SKM-1 (cell line): ENCODE results near the gene NEK5.
"Not testable (repeated sequence)": the region's sequence is repeated elsewhere in the genome, so short reads cannot be mapped to it uniquely, and the experiment has no call there.

Source experiments
- DNase-seq: peaks from one replicate; lab custom pipeline; 2025; ENCODE audit not compliant: unreplicated experiment; lab: John Stamatoyannopoulos, UW

NEK5 gene

DNA sequence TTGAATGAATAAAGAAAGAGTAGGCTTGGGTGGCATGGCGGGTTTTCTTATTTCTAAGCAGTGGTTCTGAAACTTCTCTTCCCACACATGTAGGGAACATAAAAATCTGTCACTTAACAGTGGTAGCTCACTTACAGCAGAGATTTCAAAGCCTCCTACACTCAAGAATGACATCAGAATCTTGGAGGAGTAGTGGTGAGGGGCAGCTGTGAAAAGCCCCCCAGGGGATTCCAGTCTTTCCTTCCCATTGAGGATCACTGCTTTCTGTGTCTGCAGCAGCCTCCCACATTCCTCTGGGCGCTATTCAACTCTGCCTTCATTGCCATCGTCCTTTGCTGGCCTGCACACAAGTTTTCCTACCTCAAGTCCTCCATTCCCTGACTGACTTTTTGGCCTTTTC lies 8.6 kb upstream of the NEK5 start:
- DNase-seq: no peak

DNA sequence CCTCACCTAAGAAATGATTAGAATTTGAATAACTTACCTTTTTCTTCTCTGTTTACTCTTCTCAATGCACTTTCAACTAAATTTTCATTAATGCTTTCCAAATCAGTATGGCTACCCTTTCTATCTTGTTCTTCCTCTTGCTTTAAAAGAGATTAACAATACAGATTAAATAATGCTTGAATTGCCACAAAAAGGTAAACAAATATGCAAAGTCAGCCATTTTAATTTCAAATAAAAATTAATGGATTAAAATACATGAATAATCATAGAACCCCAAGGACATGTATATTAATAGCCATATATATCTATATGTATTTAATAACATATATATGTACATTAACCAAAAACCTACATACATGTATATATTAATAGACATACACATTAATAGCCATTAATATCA lies 7.9 kb upstream of the NEK5 start:
- no peak for DNase-seq

DNA sequence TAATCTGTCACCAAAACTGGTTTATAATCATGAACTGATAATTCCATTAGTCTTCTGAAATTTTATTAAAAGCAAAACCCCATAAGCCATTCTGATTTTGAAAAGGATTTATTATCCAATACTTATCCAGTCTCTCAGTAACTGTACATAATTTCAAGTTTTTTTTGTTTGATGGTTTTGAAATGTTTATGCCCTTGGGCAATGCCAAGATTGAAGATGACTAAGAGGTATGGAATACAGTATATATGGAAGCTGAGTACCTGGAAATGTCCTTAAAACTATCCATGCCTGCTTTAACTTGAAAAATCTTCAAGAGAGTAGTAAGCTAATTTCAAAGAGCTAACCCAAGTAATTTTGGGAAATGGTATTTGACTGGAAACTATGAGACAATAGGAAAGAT lies 1.8 kb upstream of the NEK5 start:
- DNase-seq: no peak

DNA sequence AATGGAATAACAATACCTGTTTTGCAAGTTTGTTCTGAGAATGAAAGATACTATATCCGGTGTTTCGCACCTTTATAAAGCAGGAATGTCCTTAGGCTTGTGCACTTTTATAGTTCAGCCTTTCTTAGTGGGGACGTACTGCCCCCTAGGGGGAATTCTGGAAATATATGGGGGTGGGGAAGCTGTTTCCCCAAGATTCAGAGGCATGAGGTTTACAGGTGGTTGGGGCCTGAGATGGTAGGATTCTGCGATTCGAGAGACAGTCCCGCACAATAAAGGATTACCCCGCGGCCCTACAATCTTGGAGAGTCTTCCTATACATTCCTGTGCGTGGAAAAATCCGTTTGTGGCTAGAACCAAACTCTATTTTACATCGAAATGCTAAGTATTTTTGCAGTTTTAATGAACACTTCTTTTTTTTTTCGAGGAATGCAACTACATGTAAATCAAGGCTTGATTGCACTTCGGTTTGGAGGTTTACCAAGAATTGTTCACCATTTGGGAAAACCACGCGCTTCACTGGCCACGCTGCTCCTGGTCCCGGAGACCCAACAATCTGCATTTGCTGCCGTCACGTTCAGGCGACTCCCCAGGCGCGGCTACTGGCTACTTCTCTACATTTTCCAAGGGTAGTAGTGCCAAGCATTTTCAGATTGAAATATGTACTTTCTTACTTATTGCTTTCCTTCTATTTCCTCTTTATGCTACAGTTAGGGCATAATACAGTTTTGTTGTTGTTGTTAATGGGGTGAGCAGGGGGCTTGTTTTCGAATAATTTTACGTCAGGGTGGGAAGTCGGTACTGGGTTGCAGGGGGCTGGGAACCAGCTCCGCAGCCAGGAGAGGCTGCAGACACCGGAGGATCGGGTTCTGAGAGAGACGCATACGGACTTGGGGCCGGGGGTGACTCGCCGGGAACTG lies 830 bp downstream of the NEK5 start:
- DNase-seq: peak; percentile 33

DNA sequence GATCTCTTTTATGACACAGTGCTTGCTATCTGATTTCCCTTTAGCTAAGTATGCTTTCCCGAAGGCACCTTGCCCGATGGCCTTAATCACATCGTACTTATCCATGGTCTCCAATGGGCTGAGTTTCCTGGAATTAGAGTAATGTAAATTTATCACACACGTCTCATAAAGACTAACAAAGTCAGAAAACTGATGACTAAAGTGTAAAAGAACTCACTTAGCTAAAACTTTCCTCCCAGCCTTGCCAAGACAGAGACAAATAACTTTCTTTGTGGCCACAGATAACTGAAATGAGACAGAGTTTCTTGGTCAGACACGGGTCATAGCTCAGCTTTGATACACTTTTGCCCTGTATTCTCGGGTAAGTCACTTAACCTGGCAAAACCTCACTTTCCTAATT lies 1.5 kb downstream of the NEK5 start:
- no peak for DNase-seq

DNA sequence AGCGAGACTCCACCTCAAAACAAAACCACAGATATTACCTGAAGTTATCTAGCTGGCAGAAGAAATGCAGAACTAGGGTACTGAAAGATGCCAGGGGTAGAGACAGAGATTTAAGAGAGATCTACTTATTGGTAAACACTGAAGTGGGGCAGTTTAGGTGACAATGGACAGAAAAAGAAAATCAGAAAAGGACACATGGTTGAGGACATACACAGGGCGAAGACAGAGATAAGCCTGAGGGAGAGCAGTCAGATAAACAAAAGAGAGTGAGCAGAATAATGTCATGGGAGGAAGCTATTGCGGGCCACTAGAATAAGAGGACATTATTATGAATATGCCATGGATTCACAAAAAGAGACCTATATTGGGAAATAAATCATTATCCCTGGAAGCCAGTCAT lies 3.3 kb downstream of the NEK5 start:
- no peak for DNase-seq

DNA sequence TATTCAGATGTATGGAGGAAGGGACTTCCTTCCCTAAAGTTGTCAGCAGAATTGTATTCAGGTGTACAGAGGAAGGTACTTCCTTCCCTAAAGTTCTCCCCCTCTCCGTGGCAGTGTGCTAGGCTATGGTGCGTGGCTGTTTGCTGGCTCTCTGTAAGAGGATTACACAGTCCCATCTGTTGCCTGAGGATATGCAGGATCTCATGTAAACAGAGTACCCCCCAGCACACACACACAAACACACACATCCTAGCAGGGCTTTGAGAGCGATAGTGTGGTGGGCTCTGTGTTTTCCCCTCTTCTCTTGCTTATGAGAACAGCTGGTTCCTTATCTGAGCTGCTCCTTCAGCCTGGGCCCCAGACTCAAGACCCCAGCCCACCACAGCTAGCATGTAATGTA lies 10.3 kb downstream of the NEK5 start:
- DNase-seq: no peak

DNA sequence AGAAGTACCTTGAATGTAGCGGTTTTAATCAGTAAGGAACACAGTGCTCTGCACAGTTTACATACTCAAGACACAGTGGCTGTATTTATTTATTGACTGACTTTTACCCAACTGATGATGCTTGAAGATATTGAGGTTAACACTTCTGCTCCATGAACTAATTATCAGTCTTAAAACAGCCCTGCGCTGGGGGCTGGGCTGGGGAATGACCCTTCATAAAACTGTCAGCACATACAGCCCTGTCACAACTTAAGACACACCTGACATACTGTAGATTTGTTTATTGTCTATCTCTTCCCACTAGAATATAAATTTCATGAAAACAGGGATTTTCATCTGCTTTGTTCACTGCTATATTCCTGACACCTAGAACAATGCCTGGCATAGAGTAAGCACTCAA lies 10.8 kb downstream of the NEK5 start:
- no peak for DNase-seq

DNA sequence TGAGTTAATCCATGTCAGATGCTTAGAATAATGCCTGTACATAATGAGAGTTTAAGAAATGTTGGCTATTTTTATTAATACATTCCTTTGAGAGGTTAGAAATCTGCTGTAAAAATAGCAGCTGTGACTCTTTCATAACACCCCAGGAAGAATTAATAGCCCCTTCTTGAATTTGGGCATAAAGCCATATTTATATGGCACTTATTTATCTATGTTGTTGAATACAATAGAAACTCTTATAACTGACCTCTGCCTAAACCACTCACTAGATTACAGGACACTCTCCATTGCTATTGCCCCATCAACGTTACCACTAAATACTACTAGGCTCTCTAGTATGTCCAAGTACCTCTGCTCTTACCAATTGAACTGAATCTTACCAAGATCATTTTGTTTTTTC lies 16.3 kb downstream of the NEK5 start:
- no peak for DNase-seq

DNA sequence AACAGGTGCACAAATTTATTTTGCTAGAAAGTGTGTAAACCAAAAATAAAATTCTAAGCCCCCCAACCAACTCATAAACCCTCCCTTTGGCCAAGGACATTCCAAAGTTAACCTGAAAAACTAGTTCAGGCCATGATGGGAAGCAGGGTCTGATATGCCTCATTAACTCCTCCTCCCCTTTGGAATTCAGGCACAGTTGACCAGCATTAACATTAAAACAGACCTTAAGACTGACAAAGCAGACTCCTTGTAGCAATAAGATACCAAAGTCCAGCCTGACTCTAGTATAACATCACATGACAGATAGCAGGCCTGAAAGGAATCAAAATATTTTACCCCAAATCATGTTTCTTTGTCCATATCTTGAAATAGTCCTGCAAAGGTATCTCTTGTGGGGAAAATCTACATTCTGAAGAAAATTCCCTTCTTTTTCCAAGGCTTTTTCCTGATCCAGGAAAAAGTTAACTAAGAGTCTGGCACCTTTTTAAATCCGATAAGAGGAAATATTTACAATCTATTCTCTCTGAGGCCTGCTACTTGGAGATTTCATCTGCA lies 19.7 kb downstream of the NEK5 start:
- no peak for DNase-seq

DNA sequence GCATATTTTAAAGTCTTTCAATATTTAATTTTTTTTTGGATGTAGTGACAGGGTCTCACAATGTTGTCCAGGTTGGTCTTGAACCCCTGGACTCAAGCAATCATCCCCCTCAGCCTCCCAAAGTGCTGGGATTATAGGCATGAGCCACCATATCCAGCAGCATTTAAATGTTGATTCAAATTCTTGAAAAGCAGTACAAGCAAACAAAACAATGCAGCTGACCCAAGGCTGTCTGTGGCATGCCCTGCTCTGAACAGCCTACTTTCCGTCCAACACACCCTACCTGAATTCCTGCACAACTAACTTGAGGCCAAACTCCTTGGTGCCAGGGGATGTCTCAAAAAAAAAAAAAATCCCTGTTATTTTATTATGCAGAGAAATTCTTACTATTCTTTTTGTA lies 23.0 kb downstream of the NEK5 start:
- no peak for DNase-seq

DNA sequence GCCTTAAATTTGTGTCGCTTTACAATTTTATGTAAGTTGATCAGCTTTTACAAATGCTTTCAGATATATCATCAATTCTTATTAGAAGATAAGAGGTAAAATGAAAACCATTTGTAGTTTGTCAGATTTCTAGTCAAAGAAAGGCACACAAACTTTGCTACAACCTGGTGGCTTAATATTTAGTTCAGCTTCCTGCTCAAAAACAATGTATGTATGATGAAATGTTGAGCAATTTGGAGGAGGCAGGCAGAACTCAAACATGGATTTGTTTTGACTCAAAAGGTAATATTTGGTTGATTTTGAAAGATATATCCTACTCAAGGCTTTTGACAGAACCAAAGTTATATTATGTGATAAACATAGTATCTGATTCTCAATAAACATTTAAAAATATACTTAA lies 24.2 kb downstream of the NEK5 start:
- no peak for DNase-seq

DNA sequence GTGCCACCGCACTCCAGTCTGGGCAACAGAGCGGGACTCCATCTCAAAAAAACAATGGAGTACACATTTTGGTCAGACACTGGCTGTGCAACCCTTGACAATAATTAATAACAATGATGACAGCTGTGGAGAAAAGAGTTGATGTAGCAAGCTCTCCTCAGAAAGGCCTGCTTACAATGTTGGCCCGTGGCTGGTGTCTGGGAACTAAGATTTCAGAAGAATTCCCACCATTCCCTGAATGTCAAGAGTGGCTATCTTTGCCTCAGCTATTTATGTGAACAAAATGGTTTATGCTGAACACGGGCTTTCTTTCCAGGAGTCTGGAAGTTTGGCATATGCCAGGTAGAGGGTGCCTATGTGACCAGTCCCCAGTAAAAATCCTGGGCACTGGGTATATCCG lies 25.5 kb downstream of the NEK5 start:
- no peak for DNase-seq

DNA sequence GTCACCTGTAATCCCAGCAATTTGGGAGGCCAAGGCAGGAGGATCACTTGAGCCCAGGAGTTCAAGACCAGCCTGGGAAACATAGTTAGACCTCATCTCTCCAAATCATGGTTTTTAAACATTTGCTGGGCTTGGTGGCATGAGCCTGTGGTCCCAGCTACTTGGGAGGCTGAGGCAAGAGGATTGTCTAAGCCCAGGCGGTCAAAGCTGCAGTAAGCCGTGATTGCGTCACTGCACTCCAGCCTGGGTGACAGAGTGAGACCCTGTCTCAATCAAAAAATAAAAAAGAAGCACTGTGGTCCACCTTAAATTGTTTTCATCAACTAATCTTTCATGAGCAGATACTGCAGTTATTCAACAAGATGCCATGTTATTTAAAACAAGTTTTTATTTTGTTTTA lies 26.4 kb downstream of the NEK5 start:
- DNase-seq: not testable (repeated sequence)

DNA sequence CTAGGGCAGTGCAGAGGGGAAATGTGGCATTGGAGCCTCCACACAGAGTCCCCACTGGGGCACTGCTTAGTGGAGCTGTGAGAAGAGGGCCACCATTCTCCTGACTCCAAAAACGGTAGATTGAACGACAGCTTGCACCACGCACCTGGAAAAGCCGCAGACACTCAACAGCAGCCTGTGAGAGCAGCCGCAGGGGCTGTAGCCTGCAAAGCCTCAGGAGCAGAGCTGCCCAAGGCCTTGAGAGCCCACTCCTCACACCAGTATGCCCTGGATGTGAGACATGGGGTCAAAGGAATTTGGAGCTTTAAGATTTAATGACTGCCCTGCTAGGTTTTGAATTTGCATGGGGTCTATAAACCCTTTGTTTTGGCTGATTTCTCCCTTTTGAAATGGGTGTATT lies 31.7 kb downstream of the NEK5 start:
- no peak for DNase-seq

DNA sequence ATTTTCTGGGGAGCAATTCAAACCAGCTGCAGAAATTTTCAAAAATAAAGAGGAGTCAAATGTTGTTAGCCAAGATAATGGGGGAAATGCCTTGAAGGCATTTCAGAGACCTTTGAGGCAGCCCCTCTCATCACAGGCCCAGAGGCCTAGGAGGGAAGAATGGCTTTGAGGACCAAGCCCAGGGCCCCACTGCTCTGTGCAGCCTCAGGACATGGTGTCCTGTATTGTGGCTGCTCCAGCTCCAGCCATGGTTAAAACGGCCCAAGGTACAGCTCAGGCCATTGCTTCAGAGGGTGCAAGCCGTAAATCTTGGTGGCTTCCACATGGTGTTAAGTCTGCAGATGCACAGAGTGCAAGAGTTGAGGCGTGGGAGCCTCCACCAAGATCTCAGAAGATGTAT lies 32.1 kb downstream of the NEK5 start:
- no peak for DNase-seq

DNA sequence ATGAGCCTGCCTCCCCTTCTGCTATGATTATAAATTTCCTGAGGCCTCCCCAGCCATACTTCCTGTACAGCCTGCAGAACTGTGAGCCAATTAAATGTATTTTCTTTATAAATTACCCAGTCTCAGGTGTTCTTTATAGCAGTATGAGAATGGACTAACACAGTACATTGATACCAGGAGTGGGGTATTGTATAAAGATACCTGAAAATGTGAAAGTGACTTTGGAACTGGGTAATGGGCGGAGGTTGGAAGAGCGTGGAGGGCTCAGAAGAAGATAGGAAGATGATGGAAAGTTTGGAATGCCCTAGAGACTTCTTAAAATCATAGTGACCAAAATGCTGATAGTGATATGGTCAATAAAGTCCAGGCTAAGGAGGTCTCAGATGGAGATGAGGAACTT lies 32.8 kb downstream of the NEK5 start:
- no peak for DNase-seq

DNA sequence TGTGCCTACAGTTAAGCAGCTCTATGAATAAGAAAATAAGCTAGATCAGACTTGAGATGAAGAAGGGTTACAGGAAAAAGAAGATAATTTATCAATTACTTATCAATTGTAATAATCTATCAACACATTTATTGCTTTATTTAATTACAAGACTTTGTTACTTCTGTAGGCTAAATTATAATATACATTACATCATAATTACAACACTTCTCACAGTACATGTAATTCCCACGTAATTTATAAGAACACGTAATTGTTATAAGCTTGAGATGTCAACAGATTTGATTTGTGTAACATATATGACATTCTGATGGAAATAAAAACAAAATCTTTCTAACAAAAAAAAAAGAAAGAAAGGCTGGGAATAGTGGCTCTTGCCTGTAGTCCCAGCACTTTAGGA lies 36.8 kb downstream of the NEK5 start:
- no peak for DNase-seq

DNA sequence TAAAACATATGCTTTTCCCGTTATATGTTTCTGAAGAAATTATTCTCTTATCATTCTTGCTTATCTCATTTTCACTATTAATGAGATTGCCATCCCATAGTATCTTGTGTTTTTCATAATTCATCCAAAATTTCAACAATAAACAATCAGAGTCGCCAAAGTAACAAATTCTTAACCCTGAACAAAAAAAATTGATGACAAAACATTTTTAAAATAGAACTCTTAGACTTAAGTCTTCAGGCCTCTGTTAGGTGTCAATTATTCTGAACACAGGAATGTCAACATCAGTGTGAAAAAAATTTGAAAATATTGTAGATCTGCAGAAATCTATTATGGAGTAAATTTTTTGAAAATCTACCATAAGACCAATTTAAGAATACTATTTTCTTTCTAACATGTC lies 37.4 kb downstream of the NEK5 start:
- DNase-seq: no peak

DNA sequence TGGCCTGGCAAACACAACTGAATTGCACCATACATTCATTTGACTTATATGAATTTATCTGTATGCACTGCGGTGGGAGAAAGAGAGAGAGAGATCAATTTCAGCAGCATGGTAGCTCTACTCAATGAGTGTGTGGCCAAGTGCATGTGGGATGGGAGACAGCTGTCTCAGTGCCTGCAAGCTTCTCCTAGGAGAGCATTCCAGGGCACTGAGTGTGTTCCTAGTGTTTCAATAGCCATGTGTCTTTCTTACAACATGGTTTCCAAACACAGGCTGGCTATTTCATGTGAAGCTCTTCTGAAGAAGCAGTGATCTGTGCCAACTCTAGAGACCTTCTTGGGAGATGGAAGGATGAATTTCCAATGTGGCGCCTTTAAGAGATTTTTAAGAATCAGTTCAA lies 43.5 kb downstream of the NEK5 start:
- no peak for DNase-seq

DNA sequence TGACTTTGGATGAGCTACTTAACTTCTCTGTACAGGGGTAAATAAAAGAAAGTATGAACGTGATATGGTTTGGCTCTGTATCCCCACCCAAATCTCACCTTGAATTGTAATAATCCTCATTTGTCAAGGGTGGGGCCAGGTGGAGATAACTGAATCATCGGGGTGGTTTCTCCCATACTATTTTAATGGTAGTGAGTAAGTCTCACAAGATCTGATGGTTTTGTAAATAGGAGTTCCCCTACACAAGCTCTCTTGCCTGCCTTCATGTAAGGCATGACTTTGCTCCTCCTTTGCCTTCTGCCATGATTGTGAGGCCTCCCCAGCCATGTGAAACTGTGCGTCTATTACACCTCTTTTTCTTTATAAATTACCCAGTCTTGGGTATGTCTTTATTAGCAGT lies 43.9 kb downstream of the NEK5 start:
- DNase-seq: not testable (repeated sequence)

DNA sequence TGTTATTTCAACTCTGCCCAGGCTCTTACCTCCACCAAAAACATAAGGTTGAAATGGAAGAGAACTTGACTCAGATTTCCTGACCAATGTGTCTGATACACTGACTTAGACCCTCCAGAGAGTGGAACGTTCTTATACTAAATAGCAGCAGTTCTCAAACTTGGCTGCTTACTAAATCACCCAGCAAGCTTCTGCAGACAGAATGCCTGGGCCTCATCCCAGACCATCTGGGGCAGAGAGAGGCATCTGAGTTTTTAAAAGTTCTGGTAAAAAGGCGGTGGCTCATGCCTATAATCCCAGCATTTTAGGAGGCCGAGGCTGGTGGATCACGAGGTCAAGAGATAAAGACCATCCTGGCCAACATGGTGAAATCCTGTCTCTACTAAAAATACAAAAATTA lies 46.3 kb downstream of the NEK5 start:
- no peak for DNase-seq

DNA sequence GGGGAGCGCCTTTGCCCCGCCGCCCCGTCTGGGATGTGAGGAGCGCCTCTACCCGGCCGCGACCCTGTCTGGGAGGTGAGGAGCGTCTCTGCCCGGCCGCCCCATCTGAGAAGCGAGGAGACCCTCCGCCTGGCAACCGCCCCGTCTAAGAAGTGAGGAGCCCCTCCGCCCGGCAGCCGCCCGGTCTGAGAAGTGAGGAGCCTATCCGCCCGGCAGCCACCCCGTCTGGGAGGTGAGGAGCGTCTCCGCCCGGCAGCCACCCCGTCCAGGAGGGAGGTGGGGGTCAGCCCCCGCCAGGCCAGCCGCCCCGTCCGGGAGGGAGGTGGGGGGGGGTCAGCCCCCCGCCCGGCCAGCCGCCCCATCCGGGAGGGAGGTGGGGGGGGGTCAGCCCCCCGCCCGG lies 49.0 kb downstream of the NEK5 start:
- DNase-seq: not testable (repeated sequence)
